Uterus (tissue), 2 donors: ENCODE data around the gene FBXW8.

ENCODE experiments used
- POLR2A ChIP-seq, 2 donors: fragments of 450-650 bp; IDR thresholded peaks; one replicate each; pipeline ENCODE4 v1.6.1; 2016; ENCODE audit warnings: antibody characterized with exemption in 2 of 2, mild to moderate bottlenecking in 1 of 2, moderate library complexity in 1 of 2
- TF ChIP-seq, protein P1 (sequence below), 4 experiments: fragments of 200-600 bp in 2 of 4; fragments of 450-650 bp in 2 of 4; sonication (generic) in 2 of 4; IDR thresholded peaks; one replicate each; pipeline ENCODE4 v1.5.1; 2016 to 2019; ENCODE audit warnings: antibody characterized with exemption in 4 of 4, mild to moderate bottlenecking in 2 of 4, moderate library complexity in 1 of 4

DNA sequence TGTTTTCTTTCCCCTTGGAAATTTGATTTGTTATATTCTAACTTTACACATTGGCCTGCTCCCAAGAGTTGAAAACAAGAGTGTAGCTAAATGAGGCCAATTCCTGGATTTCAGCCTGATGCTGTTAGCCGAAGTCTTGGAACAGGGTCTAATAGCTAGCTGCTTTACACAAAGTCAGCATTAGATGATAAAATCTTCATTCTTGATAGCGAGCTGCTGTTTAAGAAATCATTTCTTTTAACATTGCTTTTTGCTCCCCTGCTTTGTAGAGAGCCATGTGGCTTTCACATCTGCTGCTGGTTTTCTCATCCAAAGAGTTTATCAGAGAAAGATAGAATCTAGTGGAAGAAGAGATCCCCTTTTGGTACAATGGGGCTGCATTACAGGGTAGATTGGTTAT lies 22.3 kb downstream of the FBXW8 start:
- TF ChIP-seq, protein P1, sequence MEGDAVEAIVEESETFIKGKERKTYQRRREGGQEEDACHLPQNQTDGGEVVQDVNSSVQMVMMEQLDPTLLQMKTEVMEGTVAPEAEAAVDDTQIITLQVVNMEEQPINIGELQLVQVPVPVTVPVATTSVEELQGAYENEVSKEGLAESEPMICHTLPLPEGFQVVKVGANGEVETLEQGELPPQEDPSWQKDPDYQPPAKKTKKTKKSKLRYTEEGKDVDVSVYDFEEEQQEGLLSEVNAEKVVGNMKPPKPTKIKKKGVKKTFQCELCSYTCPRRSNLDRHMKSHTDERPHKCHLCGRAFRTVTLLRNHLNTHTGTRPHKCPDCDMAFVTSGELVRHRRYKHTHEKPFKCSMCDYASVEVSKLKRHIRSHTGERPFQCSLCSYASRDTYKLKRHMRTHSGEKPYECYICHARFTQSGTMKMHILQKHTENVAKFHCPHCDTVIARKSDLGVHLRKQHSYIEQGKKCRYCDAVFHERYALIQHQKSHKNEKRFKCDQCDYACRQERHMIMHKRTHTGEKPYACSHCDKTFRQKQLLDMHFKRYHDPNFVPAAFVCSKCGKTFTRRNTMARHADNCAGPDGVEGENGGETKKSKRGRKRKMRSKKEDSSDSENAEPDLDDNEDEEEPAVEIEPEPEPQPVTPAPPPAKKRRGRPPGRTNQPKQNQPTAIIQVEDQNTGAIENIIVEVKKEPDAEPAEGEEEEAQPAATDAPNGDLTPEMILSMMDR (IDR thresholded peaks at IDR 0.05) = no peak
- no peak for TF ChIP-seq POLR2A (IDR thresholded peaks at IDR 0.05)
